Measurements from ENCODE around the gene SPAG8. TPM values are rescaled to one million over a fixed set of nuclear protein-coding genes. Genes with fewer than 3 reads are reported as not detected.

SPAG8 gene
- total and polyA plus RNA-seq, 2 experiments from 2014 or later = 0.45 TPM

GRCh38 chr9:35800530-35800929 lies 11.5 kb downstream of the SPAG8 start:
- no peaks in the 10 kb centered on the region for H3K27me3 ChIP-seq (ENCODE audit: insufficient read depth)
- Mint-ChIP-seq H3K27ac (no peak overlapping the region), H3K9me3 (no peaks in the 10 kb centered on the region; the same call in 2 of the 3 replicates), H3K36me3 (ENCODE audit: low read depth) (no peaks in the 10 kb centered on the region; the same call in 2 of the 3 replicates), H3K4me3 (no peak overlapping the region), H3K27me3 (ENCODE audit: insufficient read depth, low read depth, poor library complexity) (peaks cover 4% of the 10 kb centered on the region), H3K4me1 (peaks cover 6% of the 10 kb centered on the region; the same call in 2 of the 3 replicates)
- H3K4me2 ChIP-seq = no peak overlapping the region
- H3K27ac ChIP-seq (ENCODE audit: low read depth) = no peak overlapping the region
- peaks cover 6% of the 10 kb centered on the region; the same call in 1 of the 2 replicates for H3K4me1 ChIP-seq (ENCODE audit: insufficient read depth)
- no peaks in the 10 kb centered on the region for H3K9me2 ChIP-seq (ENCODE audit: insufficient read depth)
- TF ChIP-seq REST (IDR thresholded peaks at IDR 0.05; ENCODE audit: unreplicated experiment) = no peak
- TF ChIP-seq STAT1 (IDR thresholded peaks at IDR 0.05; ENCODE audit: unreplicated experiment) = no peak
- no peak for TF ChIP-seq CTCF (conservative IDR thresholded peaks at IDR 0.05; ENCODE audit: low read depth in 2 of 2)
- TF ChIP-seq ZNF462 (CRISPR knock-in tag; IDR thresholded peaks at IDR 0.05) = no peak
- TF ChIP-seq EZH2 (IDR thresholded peaks at IDR 0.05; ENCODE audit: low read depth, unreplicated experiment) = no peak
- no peak for TF ChIP-seq EZH2phosphoT487 (IDR thresholded peaks at IDR 0.05; ENCODE audit: unreplicated experiment)
- TF ChIP-seq CREB1 (CRISPR knock-in tag; IDR thresholded peaks at IDR 0.05; ENCODE audit: low read depth) = no peak
- no peak for ATAC-seq
- H3K36me3 ChIP-seq (ENCODE audit: insufficient read depth) = 0 out of 2 replicates have a peak, but pooled peaks cover 7% of the 10 kb centered on the region
- no peak overlapping the region for H2AFZ ChIP-seq
- no peaks in the 10 kb centered on the region; the same call in 1 of the 2 replicates for H4K20me1 ChIP-seq (replicated peaks; ENCODE audit: insufficient read depth)
- no peak for DNase-seq (ENCODE audit: low spot score)
- 0 out of 2 replicates have a peak, but pooled peaks cover 3% of the 10 kb centered on the region for H3F3A ChIP-seq (replicated peaks; ENCODE audit: low read depth)
- H3K4me3 ChIP-seq = no peak overlapping the region
- H3K79me2 ChIP-seq (replicated peaks; ENCODE audit: insufficient read depth) = no peaks in the 10 kb centered on the region

Measured in GM23338 (cell line).